SU-DHL-6 (cell line): Measurements from ENCODE around the gene ZBTB32.

Source experiments
- CTCF ChIP-seq: fragments of 200-600 bp; sonication (generic); IDR thresholded peaks from one replicate; pipeline ENCODE4 v1.5.1; 2017; ENCODE audit warnings: antibody characterized with exemption, mild to moderate bottlenecking, low read length, moderate library complexity; ENCODE audit not compliant: insufficient read depth, poor library complexity, severe bottlenecking
- EZH2phosphoT487 ChIP-seq: fragments of 200-600 bp; sonication (generic), shearing (Covaris generic); conservative IDR thresholded peaks from 2 replicates; pipeline ENCODE4 v1.6.1; 2018; ENCODE audit warnings: mild to moderate bottlenecking, antibody characterized with exemption, low read length, moderate library complexity, mixed read lengths

- TF ChIP-seq CTCF (no peak), EZH2phosphoT487 (no peak)
Measured at GRCh38 chr19:35713904-35714495, 9.6 kb downstream of the ZBTB32 start.
